NB4 (cell line): ENCODE results near the gene MYO18A.

Experiments
- CTCF ChIP-seq: IDR thresholded peaks from one replicate; pipeline ENCODE4 v1.5.1; 2012; ENCODE audit warnings: low read depth, low read length
- MYC ChIP-seq: IDR thresholded peaks from 2 replicates; pipeline ENCODE4 v1.6.1; 2011; ENCODE audit warnings: low read depth, low read length
- POLR2A ChIP-seq: IDR thresholded peaks from 2 replicates; pipeline ENCODE4 v1.6.1; 2011; ENCODE audit warnings: mild to moderate bottlenecking; ENCODE audit not compliant: insufficient read length; ENCODE audit errors: extremely low read depth
- TF ChIP-seq, protein P1 (sequence below): IDR thresholded peaks from 2 replicates; pipeline ENCODE4 v1.6.1; 2011; ENCODE audit warnings: low read depth, low read length

DNA sequence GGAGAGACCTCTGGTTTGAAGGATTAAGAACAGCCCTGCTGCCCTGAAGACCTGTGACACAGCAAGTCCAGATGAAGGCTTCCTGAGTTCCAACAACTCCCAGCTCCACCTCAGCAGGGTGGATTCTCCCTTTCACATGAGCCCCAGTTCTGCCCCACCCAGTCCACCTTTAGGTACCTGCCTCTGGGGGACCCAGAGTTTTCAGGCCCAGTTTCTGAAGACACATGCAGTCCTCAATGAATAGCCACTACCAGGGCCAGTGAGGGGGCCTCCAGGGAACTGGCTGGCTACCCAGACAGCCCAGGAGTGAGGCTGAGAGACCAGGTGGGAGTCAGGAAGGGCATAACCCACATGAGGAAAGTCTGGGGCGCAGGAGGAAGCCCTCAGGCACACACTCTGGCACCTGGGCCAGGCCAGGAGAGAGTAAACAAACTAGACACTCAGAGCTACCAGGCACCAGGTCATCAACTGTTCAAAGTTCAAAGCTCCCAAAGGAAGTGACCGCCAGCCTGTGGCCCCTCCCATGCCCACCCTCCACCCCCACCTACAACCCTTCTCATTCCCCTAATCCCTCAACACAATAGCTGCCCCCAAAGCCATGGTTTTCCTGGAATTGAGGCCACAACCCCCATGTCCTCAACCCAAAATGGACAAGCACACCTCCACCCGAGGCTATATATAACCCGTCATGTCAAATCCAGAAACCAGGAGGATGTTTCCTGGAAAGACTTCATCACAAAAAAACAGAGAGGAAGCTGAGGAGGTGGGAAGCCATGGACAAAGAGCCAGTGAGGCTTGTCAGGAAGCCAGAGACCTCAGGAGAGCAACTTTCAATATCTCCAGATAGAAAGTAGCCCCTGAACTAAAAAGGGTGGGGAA lies 2.1 kb downstream of the MYO18A start:
- TF ChIP-seq POLR2A (no peak), CTCF (no peak), MYC (no peak)
- TF ChIP-seq, protein P1, sequence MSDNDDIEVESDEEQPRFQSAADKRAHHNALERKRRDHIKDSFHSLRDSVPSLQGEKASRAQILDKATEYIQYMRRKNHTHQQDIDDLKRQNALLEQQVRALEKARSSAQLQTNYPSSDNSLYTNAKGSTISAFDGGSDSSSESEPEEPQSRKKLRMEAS = no peak
